Amniotic stem cell (primary cell): ENCODE measurements around the gene NHERF1.
A peak's percentile ranks its signal among the peaks of the same experiment; 100 is the strongest.

Source experiments
- DNase-seq: peaks from one replicate; lab custom pipeline; 2025; lab: John Stamatoyannopoulos, UW

NHERF1 gene

GRCh38 chr17:74785096-74785980 is 36.9 kb downstream of the NHERF1 start:
- no peak for DNase-seq

GRCh38 chr17:74785981-74786360 is 37.5 kb downstream of the NHERF1 start:
- no peak for DNase-seq

GRCh38 chr17:74786431-74787055 is 38.1 kb downstream of the NHERF1 start:
- DNase-seq: no peak

GRCh38 chr17:74790161-74791058 is 42.0 kb downstream of the NHERF1 start:
- DNase-seq: no peak

- DNase-seq: no peak
These were observed 44.2 kb downstream of the NHERF1 start for GRCh38 chr17:74792586-74793105.

- no peak for DNase-seq
These were observed 47.0 kb downstream of the NHERF1 start for GRCh38 chr17:74795327-74796020.

GRCh38 chr17:74796211-74796610 is 47.8 kb downstream of the NHERF1 start:
- DNase-seq: no peak

- no peak for DNase-seq
These were observed 48.4 kb downstream of the NHERF1 start for GRCh38 chr17:74796866-74797265.

- DNase-seq: no peak
These were observed 49.4 kb downstream of the NHERF1 start for GRCh38 chr17:74797824-74798223.

GRCh38 chr17:74798239-74798707 is 49.8 kb downstream of the NHERF1 start:
- DNase-seq: peak; percentile 29

GRCh38 chr17:74799097-74799496 is 50.7 kb downstream of the NHERF1 start:
- no peak for DNase-seq

- DNase-seq: no peak
These were observed 52.1 kb downstream of the NHERF1 start for GRCh38 chr17:74800531-74800930.

- no peak for DNase-seq
These were observed 53.5 kb downstream of the NHERF1 start for GRCh38 chr17:74801896-74802295.

- no peak for DNase-seq
These were observed 55.0 kb downstream of the NHERF1 start for GRCh38 chr17:74803388-74803930.

GRCh38 chr17:74803971-74804370 is 55.5 kb downstream of the NHERF1 start:
- no peak for DNase-seq

GRCh38 chr17:74804683-74805082 is 56.3 kb downstream of the NHERF1 start:
- DNase-seq: no peak

- DNase-seq: no peak
These were observed 57.2 kb downstream of the NHERF1 start for GRCh38 chr17:74805591-74805991.

GRCh38 chr17:74806334-74806733 is 57.9 kb downstream of the NHERF1 start:
- DNase-seq: no peak

GRCh38 chr17:74807441-74807840 is 59.0 kb downstream of the NHERF1 start:
- no peak for DNase-seq

- DNase-seq: no peak
These were observed 59.5 kb downstream of the NHERF1 start for GRCh38 chr17:74807925-74808324.
